ENCODE data around the gene TIGD4. TPM values are rescaled to one million over a fixed set of nuclear protein-coding genes. Genes with fewer than 3 reads are reported as not detected.
A peak's percentile ranks its signal among the peaks of the same experiment; 100 is the strongest.

The TIGD4 gene
- total RNA-seq, 3 donors from 2014 or later (not counting 1 experiment from before 2014, with no cell fraction given), result not detected

DNA sequence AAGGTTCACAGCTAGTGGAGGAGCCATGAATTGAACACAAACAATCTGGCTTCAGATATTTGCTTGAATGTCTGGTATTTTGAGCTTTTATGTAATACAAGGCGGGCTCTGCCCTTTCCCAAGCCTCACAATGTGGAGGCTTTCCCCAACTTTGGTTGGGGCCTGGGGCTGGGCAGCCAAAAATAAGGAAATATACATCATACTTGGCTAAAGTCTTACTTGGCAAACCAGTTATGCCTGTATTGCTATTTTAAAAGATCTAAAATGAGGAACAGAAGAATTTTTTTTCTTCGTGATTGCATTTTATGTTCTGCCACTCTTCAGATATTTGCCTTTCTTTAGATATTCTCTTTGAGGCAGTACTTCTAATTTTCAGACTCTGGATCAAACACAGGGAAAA is 26.3 kb upstream of the TIGD4 start:
- peaks cover 39 to 43% of the 10 kb centered on the region in 2 donors for H3K4me1 Mint-ChIP-seq
- Histone ChIP-seq H3K27ac (ENCODE audit: low read length) (no peak overlapping the region), H3K27me3 (ENCODE audit: control insufficient read depth, insufficient read depth, low read length) (no peaks in the 10 kb centered on the region), H3K4me3 (ENCODE audit: low read length) (no peak overlapping the region), H3K9me3 (ENCODE audit: control insufficient read depth, insufficient read depth, low read length) (no peaks in the 10 kb centered on the region), H3K4me1 (ENCODE audit: control insufficient read depth, insufficient read depth, low read length) (no peaks in the 10 kb centered on the region), H3K36me3 (ENCODE audit: control insufficient read depth, insufficient read depth, low read length) (no peaks in the 10 kb centered on the region)
- H3K27me3 Mint-ChIP-seq (ENCODE audit: low read depth in 2 of 2), result no peaks in the 10 kb centered on the region
- 83% methylated on average over 2 of the region's 2 CpGs for WGBS (ENCODE audit: insufficient coverage)
- no peaks in the 10 kb centered on the region for H3K9me3 Mint-ChIP-seq
- intact Hi-C loops (cut with micrococcal nuclease), result no loop called here
- ATAC-seq (no peak), DNase-seq (no peak)
- H3K27ac Mint-ChIP-seq, result peak overlapping the region in 1 of 2 donors; percentile 78
- H3K4me3 Mint-ChIP-seq, result no peak overlapping the region
- TF ChIP-seq, protein P1, sequence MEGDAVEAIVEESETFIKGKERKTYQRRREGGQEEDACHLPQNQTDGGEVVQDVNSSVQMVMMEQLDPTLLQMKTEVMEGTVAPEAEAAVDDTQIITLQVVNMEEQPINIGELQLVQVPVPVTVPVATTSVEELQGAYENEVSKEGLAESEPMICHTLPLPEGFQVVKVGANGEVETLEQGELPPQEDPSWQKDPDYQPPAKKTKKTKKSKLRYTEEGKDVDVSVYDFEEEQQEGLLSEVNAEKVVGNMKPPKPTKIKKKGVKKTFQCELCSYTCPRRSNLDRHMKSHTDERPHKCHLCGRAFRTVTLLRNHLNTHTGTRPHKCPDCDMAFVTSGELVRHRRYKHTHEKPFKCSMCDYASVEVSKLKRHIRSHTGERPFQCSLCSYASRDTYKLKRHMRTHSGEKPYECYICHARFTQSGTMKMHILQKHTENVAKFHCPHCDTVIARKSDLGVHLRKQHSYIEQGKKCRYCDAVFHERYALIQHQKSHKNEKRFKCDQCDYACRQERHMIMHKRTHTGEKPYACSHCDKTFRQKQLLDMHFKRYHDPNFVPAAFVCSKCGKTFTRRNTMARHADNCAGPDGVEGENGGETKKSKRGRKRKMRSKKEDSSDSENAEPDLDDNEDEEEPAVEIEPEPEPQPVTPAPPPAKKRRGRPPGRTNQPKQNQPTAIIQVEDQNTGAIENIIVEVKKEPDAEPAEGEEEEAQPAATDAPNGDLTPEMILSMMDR (IDR thresholded peaks at IDR 0.05), result no peak
- H3K36me3 Mint-ChIP-seq, result no peaks in the 10 kb centered on the region

DNA sequence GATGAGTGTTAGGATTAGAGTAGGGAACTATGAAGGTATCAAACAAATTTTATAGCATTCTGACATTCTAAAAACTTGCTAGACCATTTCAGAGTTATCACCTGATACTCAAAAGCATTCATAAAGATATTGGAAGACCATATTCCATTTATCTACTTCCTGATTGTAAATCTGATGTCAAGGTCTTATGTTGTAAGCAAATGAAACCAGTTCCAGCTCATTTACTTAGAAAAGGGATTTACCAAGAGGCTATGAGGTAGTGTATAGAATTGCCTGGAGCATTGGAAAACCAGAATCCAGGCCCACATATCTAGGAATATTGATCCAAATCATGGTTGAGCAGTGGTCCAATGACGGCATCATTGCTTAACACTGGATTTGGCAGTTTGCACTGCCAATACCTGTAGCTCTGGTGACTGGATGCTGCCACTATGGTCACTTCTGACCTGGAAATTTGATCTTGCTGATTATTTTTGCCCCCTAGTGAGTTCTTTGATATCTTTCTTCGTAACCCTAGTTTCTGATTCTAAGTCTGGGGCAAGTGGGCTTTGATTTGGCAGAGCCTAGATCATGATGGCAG is 25.6 kb upstream of the TIGD4 start:
- intact Hi-C loops (cut with micrococcal nuclease), result no loop called here
- no peaks in the 10 kb centered on the region for H3K27me3 ChIP-seq (ENCODE audit: control insufficient read depth, insufficient read depth, low read length)
- H3K4me1 ChIP-seq (ENCODE audit: control insufficient read depth, insufficient read depth, low read length), result no peaks in the 10 kb centered on the region
- H3K27ac ChIP-seq (ENCODE audit: low read length), result no peak overlapping the region
- ATAC-seq (no peak), DNase-seq (no peak)
- TF ChIP-seq, protein P1 (IDR thresholded peaks at IDR 0.05), result no peak
- Mint-ChIP-seq H3K4me3 (no peak overlapping the region), H3K4me1 (peaks cover 39 to 45% of the 10 kb centered on the region in 2 donors), H3K9me3 (no peaks in the 10 kb centered on the region), H3K36me3 (no peaks in the 10 kb centered on the region), H3K27me3 (ENCODE audit: low read depth in 2 of 2) (no peaks in the 10 kb centered on the region), H3K27ac (peak overlapping the region in 1 of 2 donors; percentile 7)
- H3K9me3 ChIP-seq (ENCODE audit: control insufficient read depth, insufficient read depth, low read length), result no peaks in the 10 kb centered on the region
- no peak overlapping the region for H3K4me3 ChIP-seq (ENCODE audit: low read length)
- 96% methylated on average over 2 of the region's 2 CpGs for WGBS (ENCODE audit: insufficient coverage)
- no peaks in the 10 kb centered on the region for H3K36me3 ChIP-seq (ENCODE audit: control insufficient read depth, insufficient read depth, low read length)

DNA sequence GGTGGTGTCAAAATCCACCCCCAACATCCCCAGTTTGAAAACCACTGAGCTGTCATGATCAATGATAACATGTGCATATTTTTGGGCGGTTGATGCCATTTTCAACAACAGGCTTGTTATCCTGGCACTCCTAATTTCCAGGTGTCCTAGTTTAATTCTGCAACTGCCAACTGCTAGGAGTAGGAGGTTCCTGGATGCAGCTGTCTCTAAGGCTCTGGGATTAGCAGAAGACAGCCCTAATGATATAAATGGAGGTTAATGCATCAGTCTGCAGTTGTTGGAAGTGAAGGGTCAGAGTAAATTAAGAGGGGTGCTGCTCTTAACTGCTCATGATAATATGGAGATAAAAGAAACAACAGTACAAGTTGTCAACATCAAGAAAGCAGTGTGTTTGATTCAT is 24.0 kb upstream of the TIGD4 start:
- H3K4me1 Mint-ChIP-seq, result peaks cover 39 to 41% of the 10 kb centered on the region in 2 donors
- WGBS (ENCODE audit: insufficient coverage), result 100% methylated on average over 1 of the region's 1 CpG
- Histone ChIP-seq H3K36me3 (ENCODE audit: control insufficient read depth, insufficient read depth, low read length) (no peaks in the 10 kb centered on the region), H3K27me3 (ENCODE audit: control insufficient read depth, insufficient read depth, low read length) (no peaks in the 10 kb centered on the region), H3K9me3 (ENCODE audit: control insufficient read depth, insufficient read depth, low read length) (no peaks in the 10 kb centered on the region), H3K4me3 (ENCODE audit: low read length) (no peak overlapping the region), H3K4me1 (ENCODE audit: control insufficient read depth, insufficient read depth, low read length) (no peaks in the 10 kb centered on the region), H3K27ac (ENCODE audit: low read length) (no peak overlapping the region)
- H3K4me3 Mint-ChIP-seq, result no peak overlapping the region
- intact Hi-C loops (cut with micrococcal nuclease), result no loop called here
- no peaks in the 10 kb centered on the region for H3K9me3 Mint-ChIP-seq
- H3K27ac Mint-ChIP-seq, result no peak overlapping the region
- TF ChIP-seq, protein P1 (IDR thresholded peaks at IDR 0.05), result no peak
- no peaks in the 10 kb centered on the region for H3K36me3 Mint-ChIP-seq
- DNase-seq (no peak), ATAC-seq (no peak)
- H3K27me3 Mint-ChIP-seq (ENCODE audit: low read depth in 2 of 2), result no peaks in the 10 kb centered on the region

DNA sequence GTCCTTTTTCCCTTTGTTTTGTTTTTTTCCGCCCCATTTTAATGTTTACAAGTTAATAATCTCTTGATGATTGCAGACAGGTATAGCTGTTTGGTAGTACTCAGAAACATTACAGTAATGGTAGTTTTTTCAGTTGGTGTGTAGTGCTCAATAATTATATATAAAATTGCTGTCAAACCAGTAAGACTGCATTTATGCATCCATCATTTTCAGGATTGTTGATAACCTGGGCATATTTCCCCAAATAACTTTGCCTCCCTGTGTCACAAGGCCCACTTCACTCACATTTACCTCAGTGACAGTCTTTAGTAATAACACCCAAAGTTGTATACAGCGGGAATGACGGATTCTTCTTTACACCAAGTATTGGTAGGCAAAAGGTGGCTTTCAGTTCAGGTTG is 16.4 kb upstream of the TIGD4 start:
- TF ChIP-seq, protein P1 (IDR thresholded peaks at IDR 0.05), result no peak
- 100% methylated on average over 2 of the region's 3 CpGs for WGBS (ENCODE audit: insufficient coverage)
- H3K4me3 Mint-ChIP-seq, result no peak overlapping the region
- no peak overlapping the region for H3K27ac Mint-ChIP-seq
- ATAC-seq (no peak), DNase-seq (no peak)
- intact Hi-C loops (cut with micrococcal nuclease), result no loop called here
- Histone ChIP-seq H3K4me1 (ENCODE audit: control insufficient read depth, insufficient read depth, low read length) (no peaks in the 10 kb centered on the region), H3K36me3 (ENCODE audit: control insufficient read depth, insufficient read depth, low read length) (no peaks in the 10 kb centered on the region), H3K4me3 (ENCODE audit: low read length) (no peak overlapping the region), H3K9me3 (ENCODE audit: control insufficient read depth, insufficient read depth, low read length) (no peaks in the 10 kb centered on the region), H3K27ac (ENCODE audit: low read length) (no peak overlapping the region), H3K27me3 (ENCODE audit: control insufficient read depth, insufficient read depth, low read length) (no peaks in the 10 kb centered on the region)
- no peaks in the 10 kb centered on the region for H3K36me3 Mint-ChIP-seq
- no peaks in the 10 kb centered on the region for H3K9me3 Mint-ChIP-seq
- no peaks in the 10 kb centered on the region for H3K27me3 Mint-ChIP-seq (ENCODE audit: low read depth in 2 of 2)
- peaks cover 6 to 23% of the 10 kb centered on the region in 2 donors for H3K4me1 Mint-ChIP-seq
